Loucy (cell line): Measurements from ENCODE around the gene PSEN2.

Source experiments
- EZH2phosphoT487 ChIP-seq: fragments of 200-600 bp; IDR thresholded peaks from 2 replicates; pipeline ENCODE4 v1.6.1; 2018; ENCODE audit warnings: antibody characterized with exemption, mild to moderate bottlenecking, moderate library complexity, borderline replicate concordance
- TF ChIP-seq, protein P1 (sequence below): fragments of 200-600 bp; sonication (generic); conservative IDR thresholded peaks from 2 replicates; pipeline ENCODE4 v1.5.1; 2014; ENCODE audit warnings: mild to moderate bottlenecking, antibody characterized with exemption, low read length

DNA sequence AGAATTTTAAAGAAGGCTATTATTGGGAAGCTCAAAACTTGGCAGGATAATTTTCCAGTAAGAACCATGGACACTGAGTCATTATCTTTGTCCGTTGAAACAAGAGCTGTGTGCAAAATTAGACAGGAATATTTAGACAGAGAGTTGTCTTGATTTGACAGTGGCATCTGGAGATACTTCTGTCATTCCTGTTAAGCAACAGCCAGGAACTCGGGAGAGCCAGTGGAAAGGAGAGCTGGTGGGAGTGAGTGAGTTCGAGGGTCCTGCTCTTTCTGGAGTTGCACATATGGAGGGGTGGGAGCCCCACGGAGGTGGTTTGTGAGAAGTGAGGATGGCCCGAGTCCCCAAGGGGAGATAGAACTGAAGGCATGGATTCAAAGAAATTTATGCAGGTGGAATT is 72.7 kb downstream of the PSEN2 start:
- TF ChIP-seq, protein P1, sequence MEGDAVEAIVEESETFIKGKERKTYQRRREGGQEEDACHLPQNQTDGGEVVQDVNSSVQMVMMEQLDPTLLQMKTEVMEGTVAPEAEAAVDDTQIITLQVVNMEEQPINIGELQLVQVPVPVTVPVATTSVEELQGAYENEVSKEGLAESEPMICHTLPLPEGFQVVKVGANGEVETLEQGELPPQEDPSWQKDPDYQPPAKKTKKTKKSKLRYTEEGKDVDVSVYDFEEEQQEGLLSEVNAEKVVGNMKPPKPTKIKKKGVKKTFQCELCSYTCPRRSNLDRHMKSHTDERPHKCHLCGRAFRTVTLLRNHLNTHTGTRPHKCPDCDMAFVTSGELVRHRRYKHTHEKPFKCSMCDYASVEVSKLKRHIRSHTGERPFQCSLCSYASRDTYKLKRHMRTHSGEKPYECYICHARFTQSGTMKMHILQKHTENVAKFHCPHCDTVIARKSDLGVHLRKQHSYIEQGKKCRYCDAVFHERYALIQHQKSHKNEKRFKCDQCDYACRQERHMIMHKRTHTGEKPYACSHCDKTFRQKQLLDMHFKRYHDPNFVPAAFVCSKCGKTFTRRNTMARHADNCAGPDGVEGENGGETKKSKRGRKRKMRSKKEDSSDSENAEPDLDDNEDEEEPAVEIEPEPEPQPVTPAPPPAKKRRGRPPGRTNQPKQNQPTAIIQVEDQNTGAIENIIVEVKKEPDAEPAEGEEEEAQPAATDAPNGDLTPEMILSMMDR = no peak
- no peak for TF ChIP-seq EZH2phosphoT487
